ENCODE data around the gene MTSS2.

The MTSS2 gene

DNA sequence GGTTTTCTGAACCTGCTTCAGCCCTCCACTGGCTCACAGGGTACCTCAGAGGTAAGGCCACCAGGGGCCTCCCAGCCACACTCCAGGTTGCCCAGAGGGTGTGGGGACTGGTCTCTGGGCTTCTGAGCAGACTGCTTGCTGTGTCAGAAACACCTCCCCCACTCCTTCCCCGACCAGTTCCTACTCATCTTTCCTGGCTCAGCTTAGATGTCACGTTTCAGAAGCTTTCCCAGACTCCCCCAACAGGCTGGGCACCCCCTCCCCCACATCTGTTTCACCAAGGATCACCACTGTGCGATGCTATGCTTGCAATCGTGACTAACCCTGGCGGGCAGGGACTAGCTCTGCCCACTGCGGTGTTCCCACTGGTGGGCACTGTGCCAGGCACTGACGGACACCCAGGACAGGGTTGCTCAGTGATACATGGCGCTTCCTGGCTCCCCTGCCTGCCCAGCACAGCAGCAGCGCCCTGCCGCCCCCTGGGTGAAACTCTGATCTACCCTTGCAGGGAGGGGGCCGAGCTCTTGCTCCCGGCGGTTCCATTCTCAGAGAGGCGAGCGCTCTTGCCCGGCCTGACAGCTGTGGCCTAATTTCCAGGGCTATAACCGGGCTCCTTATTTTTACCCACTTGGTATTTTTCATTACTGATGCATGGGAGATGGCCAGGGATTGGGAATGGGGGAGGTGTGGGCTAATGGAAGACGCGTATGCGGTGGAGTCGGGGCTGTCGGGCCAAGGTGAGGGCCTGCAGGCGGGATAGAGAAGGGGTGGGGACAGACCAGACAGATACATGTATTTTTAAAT, 29.4 kb upstream of the MTSS2 start:
- in situ Hi-C loops (cut with MboI; ENCODE audit: low sequenced_read_pairs), result no loop called here

GRCh38 chr16:70714581-70715054, 28.8 kb upstream of the MTSS2 start:
- in situ Hi-C loops (cut with MboI; ENCODE audit: low sequenced_read_pairs), result no loop called here

DNA sequence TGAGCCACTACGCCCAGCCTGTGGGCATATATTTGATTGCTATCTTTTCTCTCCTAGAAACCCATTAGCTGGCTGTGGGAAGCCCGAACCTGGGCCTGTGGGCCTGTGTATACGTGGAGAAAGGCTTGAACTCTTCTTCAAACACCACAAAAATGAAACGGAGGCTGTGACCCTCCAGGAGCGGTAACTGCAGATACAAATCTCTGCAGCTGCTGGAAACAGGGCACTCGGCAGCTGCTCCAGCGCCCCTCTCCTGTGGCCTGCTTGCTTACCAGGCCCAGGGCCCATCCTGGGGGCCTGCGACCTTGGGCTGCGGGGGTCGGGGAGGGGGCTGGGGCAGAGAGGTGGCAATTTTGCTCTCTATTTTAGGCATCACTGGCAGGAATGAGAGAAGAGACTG, 28.0 kb upstream of the MTSS2 start:
- in situ Hi-C loops (cut with MboI; ENCODE audit: low sequenced_read_pairs), result no loop called here

- in situ Hi-C loops (cut with MboI; ENCODE audit: low sequenced_read_pairs), result no loop called here
These were observed 27.5 kb upstream of the MTSS2 start for GRCh38 chr16:70713342-70713741.

DNA sequence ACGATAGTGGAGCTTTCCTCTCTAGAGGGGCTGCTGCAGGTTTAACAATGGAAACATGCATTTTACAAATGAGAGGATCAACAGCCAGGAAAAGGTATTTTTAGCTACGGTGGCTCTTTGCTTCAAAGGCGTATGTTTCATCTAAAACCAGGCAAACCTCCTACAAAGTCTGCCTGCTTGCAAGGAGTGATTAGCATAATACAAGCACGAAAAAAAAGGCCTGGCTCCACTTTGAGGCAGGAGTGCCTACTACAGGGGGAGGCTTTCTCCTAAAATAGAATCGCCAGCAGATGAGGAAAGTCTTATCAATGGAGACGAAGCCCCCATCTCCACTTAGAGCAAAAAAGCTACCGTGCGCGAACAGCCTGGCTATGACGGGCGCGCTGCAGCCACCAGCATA, 27.1 kb upstream of the MTSS2 start:
- in situ Hi-C loops (cut with MboI; ENCODE audit: low sequenced_read_pairs), result no loop called here

DNA sequence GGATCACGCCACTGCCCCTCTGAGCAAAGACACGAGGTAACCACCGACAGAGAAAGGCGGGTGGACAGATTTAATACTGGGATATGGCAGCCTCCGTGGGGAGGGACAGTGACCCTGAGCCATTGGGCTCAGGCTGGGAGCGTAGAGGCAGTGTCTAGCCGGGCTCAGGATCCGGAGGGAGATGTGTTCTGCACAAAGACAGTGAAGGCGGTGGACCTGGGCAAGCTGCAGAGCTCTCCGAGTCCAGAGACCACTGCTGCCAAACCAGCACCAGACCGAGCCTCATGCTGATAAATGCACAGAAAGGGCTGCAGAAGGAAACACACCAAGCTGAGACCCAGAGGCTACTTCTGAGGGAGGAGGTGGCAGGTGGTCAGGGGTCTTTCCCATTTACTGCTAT, 26.5 kb upstream of the MTSS2 start:
- in situ Hi-C loops (cut with MboI; ENCODE audit: low sequenced_read_pairs), result no loop called here

- in situ Hi-C loops (cut with MboI; ENCODE audit: low sequenced_read_pairs), result no loop called here
These were observed 25.6 kb upstream of the MTSS2 start for GRCh38 chr16:70711211-70712031.

DNA sequence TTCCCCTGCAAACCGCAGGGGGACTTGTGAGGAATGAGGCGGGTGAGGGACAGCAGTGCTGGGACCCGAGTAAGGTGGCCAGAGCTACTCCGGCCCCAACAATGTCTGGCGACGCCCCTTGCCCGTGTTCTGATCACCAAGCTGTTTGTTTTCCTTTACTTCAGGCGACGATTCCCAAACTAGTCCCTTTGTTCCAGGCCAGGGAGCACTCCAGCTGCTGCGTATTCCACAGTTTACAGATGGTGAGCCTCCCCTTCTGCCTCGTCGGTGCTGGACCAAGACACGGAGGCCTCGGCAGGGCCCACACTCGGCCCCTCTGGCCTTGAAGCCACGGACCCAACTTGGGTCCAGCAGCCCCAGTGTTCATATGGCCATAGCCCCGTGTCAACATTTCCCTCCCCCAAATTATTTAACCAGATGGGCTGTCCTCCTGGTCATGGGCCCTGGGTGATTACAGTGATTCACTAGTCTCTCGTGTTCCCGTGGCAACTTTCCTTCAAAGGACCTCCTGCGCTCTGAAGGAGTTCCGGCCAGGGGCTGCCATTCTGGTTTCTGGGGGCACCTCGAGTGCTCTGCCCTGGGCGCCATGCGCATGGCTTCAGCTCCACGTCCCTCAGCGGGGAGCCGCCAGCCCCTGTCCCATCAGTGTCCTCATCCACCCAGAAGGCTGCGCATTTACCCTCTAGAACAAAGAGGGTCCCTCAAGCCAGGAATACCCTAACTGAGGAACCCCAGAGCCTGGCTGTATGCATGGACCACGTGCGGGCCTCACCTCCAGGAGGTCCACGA, 24.8 kb upstream of the MTSS2 start:
- in situ Hi-C loops (cut with MboI; ENCODE audit: low sequenced_read_pairs), result no loop called here

DNA sequence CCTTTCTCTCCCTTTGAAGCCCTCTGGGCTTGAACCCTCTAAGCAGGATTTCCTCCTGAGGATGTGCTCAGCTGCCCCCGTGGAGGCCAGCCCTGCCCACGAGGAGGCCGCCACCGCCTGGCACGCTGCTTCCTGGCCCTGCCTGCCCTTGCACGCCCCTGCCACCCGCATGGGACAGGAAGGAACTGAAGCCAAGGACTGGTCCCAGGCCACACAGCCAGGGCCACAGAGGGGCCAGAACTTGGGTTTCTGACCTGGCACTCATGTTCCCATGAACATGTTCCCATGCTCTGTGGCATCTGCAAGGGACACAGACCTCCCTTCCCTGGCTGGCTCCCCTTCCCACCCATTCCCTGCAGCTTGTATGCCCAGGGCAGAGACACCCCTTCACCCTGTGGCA, 24.1 kb upstream of the MTSS2 start:
- in situ Hi-C loops (cut with MboI; ENCODE audit: low sequenced_read_pairs), result no loop called here

- in situ Hi-C loops (cut with MboI; ENCODE audit: low sequenced_read_pairs), result no loop called here
These were observed 23.6 kb upstream of the MTSS2 start for GRCh38 chr16:70709457-70709856.

GRCh38 chr16:70708366-70709246, 22.8 kb upstream of the MTSS2 start:
- in situ Hi-C loops (cut with MboI; ENCODE audit: low sequenced_read_pairs), result no loop called here

DNA sequence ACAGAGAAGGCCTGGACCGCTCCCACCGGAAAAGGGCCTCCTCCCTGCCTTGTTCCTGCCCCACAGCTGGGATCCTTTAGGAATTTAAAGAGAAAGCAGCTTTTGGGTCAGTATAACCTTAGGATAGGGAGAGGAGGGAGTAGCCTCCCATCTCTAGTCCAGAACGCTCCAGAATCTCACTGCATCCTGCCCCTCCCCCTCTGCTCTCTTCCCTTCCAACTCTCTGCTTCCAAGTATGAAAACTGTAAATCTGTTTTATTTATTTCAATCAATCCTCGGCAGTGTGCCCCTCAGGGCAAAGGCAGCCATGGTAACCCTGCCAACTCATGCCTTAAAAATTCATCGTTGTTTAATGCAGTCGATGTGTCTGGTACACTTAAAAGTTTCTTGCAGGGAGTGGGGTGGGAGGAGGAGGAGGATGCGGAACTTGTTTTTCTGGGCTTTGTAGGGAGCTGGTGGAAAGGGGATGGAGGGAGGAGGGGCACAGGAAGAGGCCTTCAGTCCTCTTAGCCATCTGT, 21.2 kb upstream of the MTSS2 start:
- in situ Hi-C loops (cut with MboI; ENCODE audit: low sequenced_read_pairs), result no loop called here

DNA sequence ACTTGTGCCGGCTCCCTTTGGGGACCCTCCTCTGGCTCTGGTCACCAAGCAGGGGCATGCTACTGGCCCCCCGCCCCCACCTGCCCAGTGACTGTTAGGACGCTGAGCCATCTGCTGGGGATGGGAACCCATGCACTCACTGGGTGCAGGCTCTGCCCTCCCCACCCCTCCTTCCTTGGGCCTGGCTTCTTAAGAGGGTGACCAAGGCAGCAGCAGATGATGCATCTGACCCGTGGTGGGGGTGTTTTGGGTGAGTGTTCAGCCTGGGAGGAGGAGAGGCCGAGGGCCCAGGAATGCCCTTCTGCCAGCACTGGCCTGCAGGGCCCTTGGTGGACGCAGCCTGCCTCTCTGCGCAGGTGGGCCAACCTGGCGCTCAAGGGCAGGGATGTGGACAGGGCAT, 19.2 kb upstream of the MTSS2 start:
- in situ Hi-C loops (cut with MboI; ENCODE audit: low sequenced_read_pairs), result no loop called here

- in situ Hi-C loops (cut with MboI; ENCODE audit: low sequenced_read_pairs), result no loop called here
These were observed 18.7 kb upstream of the MTSS2 start for GRCh38 chr16:70704586-70704985.

- in situ Hi-C loops (cut with MboI; ENCODE audit: low sequenced_read_pairs), result no loop called here
These were observed 18.1 kb upstream of the MTSS2 start for GRCh38 chr16:70703835-70704381.

DNA sequence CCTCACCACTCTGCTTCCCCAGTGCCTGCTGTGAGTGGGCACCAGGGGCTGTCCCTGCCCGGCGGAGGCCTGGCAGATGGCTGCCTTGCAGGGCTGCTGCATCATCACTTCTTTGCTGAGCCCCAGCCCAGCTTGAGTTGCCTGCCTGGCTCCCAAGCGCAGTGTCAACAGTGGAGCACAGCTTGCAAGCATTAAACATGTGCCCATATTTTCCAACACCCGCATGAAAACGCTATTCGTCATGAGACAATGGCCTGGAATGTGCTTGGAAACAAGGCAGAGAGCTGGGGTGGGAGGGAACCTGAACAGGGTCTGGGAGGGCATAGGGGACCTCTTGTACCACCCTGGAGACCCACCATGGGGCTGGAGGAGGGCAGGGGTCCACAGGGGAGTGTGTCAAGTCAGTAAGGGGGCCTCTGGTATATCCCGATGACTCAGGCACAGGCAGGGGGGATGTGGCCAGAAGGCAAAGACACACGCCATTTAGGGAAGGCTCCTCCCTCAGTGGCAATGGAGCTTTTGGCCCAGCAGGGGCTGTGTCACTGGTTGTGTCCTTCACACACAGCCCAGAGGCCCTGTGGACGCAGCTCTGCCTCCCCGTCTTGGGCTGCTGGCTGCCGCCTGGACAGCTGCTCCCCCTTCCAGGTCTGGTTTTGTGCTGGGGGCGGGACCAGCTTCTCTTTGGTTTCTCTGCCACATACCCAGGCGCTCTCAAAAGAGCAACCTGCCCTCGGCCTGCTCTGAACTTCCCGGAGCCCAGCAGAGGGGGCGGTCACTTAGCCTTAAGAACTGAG, 17.4 kb upstream of the MTSS2 start:
- in situ Hi-C loops (cut with MboI; ENCODE audit: low sequenced_read_pairs), result no loop called here

- in situ Hi-C loops (cut with MboI; ENCODE audit: low sequenced_read_pairs), result no loop called here
These were observed 16.8 kb upstream of the MTSS2 start for GRCh38 chr16:70702624-70703023.

GRCh38 chr16:70701998-70702397, 16.1 kb upstream of the MTSS2 start:
- in situ Hi-C loops (cut with MboI; ENCODE audit: low sequenced_read_pairs), result no loop called here

- in situ Hi-C loops (cut with MboI; ENCODE audit: low sequenced_read_pairs), result no loop called here
These were observed 15.7 kb upstream of the MTSS2 start for GRCh38 chr16:70701596-70701995.

Measured in HL-60/S4 (cell line).